ENCODE data around the gene PRKRA. TPM values are rescaled to one million over a fixed set of nuclear protein-coding genes. Genes with fewer than 3 reads are reported as not detected.

Gene PRKRA
- total and polyA plus RNA-seq, 2 donors (not counting 3 experiments of a cell fraction or from before 2014, with no cell fraction given), result 31.0 to 46.6 TPM

DNA sequence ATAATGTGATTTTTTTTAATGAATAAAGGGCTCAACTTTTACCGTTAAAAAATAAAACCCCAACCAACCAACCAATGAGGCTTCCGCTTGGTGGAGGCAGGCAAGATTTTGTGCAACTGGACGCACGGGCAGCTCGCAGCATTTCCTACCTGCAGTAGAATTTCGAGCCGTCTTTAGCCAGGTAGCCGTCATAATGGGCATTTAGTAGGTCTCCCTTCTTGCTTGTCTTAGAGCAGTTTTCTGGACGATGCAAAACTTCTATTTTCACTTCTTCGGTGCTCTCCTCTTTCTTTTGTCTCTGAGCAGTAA, 27.1 kb upstream of the PRKRA start:
- BruUV-seq (replicated peaks), result TSS peak; percentile 82
- H3K4me1 ChIP-seq (ENCODE audit: control insufficient read depth, extremely low read depth, insufficient read depth, low read length), result peaks cover 29% of the 10 kb centered on the region
- H3K27me3 ChIP-seq (ENCODE audit: control insufficient read depth in 2 of 2, insufficient read depth in 2 of 2, low read length in 2 of 2), result no peaks in the 10 kb centered on the region
- H3K4me2 ChIP-seq (ENCODE audit: insufficient read depth, low read length), result peak overlapping the region; percentile 85
- ChIA-PET CTCF (no interaction called here), POLR2A (no interaction called here)
- peak overlapping the region; percentile 88 for H3K27ac ChIP-seq (ENCODE audit: insufficient read depth, low read depth, low read length)
- no peaks in the 10 kb centered on the region for H3K9me3 ChIP-seq (replicated peaks; ENCODE audit: control insufficient read depth, insufficient read depth, low read length)
- H2AFZ ChIP-seq (ENCODE audit: low read depth, low read length), result peak overlapping the region; percentile 81
- TF ChIP-seq JUN (IDR thresholded peaks at IDR 0.05; ENCODE audit: borderline replicate concordance, insufficient read depth, insufficient read length, low read depth), result no peak
- TF ChIP-seq EZH2 (IDR thresholded peaks at IDR 0.05; ENCODE audit: borderline replicate concordance, low read depth, low read length, severe bottlenecking), result no peak
- TF ChIP-seq, protein P1, sequence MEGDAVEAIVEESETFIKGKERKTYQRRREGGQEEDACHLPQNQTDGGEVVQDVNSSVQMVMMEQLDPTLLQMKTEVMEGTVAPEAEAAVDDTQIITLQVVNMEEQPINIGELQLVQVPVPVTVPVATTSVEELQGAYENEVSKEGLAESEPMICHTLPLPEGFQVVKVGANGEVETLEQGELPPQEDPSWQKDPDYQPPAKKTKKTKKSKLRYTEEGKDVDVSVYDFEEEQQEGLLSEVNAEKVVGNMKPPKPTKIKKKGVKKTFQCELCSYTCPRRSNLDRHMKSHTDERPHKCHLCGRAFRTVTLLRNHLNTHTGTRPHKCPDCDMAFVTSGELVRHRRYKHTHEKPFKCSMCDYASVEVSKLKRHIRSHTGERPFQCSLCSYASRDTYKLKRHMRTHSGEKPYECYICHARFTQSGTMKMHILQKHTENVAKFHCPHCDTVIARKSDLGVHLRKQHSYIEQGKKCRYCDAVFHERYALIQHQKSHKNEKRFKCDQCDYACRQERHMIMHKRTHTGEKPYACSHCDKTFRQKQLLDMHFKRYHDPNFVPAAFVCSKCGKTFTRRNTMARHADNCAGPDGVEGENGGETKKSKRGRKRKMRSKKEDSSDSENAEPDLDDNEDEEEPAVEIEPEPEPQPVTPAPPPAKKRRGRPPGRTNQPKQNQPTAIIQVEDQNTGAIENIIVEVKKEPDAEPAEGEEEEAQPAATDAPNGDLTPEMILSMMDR (IDR thresholded peaks at IDR 0.05; ENCODE audit: extremely low read depth in 1 of 2, insufficient read depth in 1 of 2, low read depth in 1 of 2, low read length in 2 of 2), result no peak
- H3K36me3 ChIP-seq (ENCODE audit: control insufficient read depth in 2 of 2, extremely low read depth in 1 of 2, insufficient read depth in 2 of 2, low read length in 2 of 2), result no peaks in the 10 kb centered on the region
- FAIRE-seq, result no peak
- peak overlapping the region; percentile 87 for H3K9ac ChIP-seq (replicated peaks; ENCODE audit: extremely low read depth, insufficient read depth, low read length)
- no peaks in the 10 kb centered on the region for H4K20me1 ChIP-seq (replicated peaks; ENCODE audit: control insufficient read depth, extremely low read depth, insufficient read depth, low read length)
- H3K9me1 ChIP-seq (replicated peaks; ENCODE audit: control insufficient read depth, extremely low read depth, insufficient read depth, low read length), result no peaks in the 10 kb centered on the region
- H3K79me2 ChIP-seq (ENCODE audit: control insufficient read depth, insufficient read depth, low read length), result peaks cover 27% of the 10 kb centered on the region
- dilution Hi-C loops (cut with MboI; ENCODE audit: extremely low pct_ligation_motif_present, low sequenced_read_pairs) (no loop called here), intact Hi-C loops (cut with micrococcal nuclease) (loop anchor here (1.0 kb wide), 2 partner anchors 27 to 366 kb away; partner anchors contain the start of genes PJVK, PRKRA and RBM45)
- peak overlapping the region; percentile 51 to 98 (median 91) for H3K4me3 ChIP-seq (replicated peaks in 1 of 3; ENCODE audit: insufficient read depth in 1 of 3, low read depth in 1 of 3, low read length in 3 of 3)
- no peak for DNase-seq (ENCODE audit: low read depth, low spot score)

DNA sequence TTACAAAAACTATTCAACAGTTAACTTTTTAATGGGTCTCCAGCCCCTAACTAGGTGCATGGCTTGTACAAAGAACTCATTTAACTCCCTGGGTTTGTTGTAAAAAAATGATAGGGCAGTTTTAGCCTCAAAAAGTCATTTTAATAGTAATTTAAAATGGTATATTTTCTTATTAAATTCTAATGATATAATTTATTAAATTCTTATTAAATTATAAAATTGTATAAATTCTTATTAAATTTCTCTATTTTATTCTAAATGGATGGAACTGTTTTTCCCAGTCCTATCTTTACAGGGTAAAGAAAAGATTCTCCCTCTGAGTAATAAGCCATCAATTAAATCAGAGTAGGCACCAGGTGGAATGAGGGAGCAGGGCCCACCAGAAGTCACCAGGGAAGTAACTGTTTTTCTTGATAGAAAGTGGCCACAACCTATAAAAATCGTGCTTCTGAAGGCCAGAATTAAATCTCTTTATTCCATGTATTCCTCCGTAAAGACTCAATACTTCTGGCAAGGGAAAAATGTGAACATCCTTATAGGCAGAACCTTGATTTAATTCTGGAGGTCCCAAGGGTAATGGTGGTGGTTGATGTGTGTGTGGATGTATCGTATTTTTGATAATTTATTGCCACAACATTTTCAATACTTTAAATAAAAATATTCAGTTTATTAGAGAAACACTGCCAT, 26.6 kb upstream of the PRKRA start:
- DNase-seq (ENCODE audit: low read depth, low spot score), result no peak
- intact Hi-C loops (cut with micrococcal nuclease), result loop anchor here (1.0 kb wide), 2 partner anchors 26 to 365 kb away; partner anchors contain the start of genes PJVK, PRKRA and RBM45
- peaks cover 22% of the 10 kb centered on the region for H3K79me2 ChIP-seq (ENCODE audit: control insufficient read depth, insufficient read depth, low read length)

More for the DNA sequence above, 26.6 kb upstream of the PRKRA start:
- H3K4me3 ChIP-seq (replicated peaks in 1 of 3; ENCODE audit: insufficient read depth in 1 of 3, low read depth in 1 of 3, low read length in 3 of 3), result peak overlapping the region; percentile 51 to 98 (median 91)
- no peaks in the 10 kb centered on the region for H3K27me3 ChIP-seq (ENCODE audit: control insufficient read depth in 2 of 2, insufficient read depth in 2 of 2, low read length in 2 of 2)
- no peak for TF ChIP-seq GATA2 (IDR thresholded peaks at IDR 0.05; ENCODE audit: insufficient read depth, insufficient read length, low read depth, low read length)
- no peak for TF ChIP-seq JUN (IDR thresholded peaks at IDR 0.05; ENCODE audit: borderline replicate concordance, insufficient read depth, insufficient read length, low read depth)
- no peak for TF ChIP-seq FOS (IDR thresholded peaks at IDR 0.05; ENCODE audit: borderline replicate concordance, insufficient read depth, low read length)
- H3K9ac ChIP-seq (replicated peaks; ENCODE audit: extremely low read depth, insufficient read depth, low read length), result peak overlapping the region; percentile 87
- H4K20me1 ChIP-seq (replicated peaks; ENCODE audit: control insufficient read depth, extremely low read depth, insufficient read depth, low read length), result no peaks in the 10 kb centered on the region
- peak overlapping the region; percentile 85 for H3K4me2 ChIP-seq (ENCODE audit: insufficient read depth, low read length)
- no TSS peak for BruUV-seq (replicated peaks)
- no peaks in the 10 kb centered on the region for H3K36me3 ChIP-seq (ENCODE audit: control insufficient read depth in 2 of 2, extremely low read depth in 1 of 2, insufficient read depth in 2 of 2, low read length in 2 of 2)
- peaks cover 29% of the 10 kb centered on the region for H3K4me1 ChIP-seq (ENCODE audit: control insufficient read depth, extremely low read depth, insufficient read depth, low read length)
- H3K9me3 ChIP-seq (replicated peaks; ENCODE audit: control insufficient read depth, insufficient read depth, low read length), result no peaks in the 10 kb centered on the region
- dilution Hi-C loops (cut with MboI; ENCODE audit: extremely low pct_ligation_motif_present, low sequenced_read_pairs), result no loop called here
- no peaks in the 10 kb centered on the region for H3K9me1 ChIP-seq (replicated peaks; ENCODE audit: control insufficient read depth, extremely low read depth, insufficient read depth, low read length)
- ChIA-PET POLR2A (no interaction called here), CTCF (no interaction called here)
- peak; percentile 12 for FAIRE-seq
- peak overlapping the region; percentile 88 for H3K27ac ChIP-seq (ENCODE audit: insufficient read depth, low read depth, low read length)
- peak overlapping the region; percentile 81 for H2AFZ ChIP-seq (ENCODE audit: low read depth, low read length)

Measured in endothelial cell of umbilical vein (primary cell).